HepG2 (cell line): ENCODE measurements around the gene FANCM. TPM values are rescaled to one million over a fixed set of nuclear protein-coding genes. Genes with fewer than 3 reads are reported as not detected.
A peak's percentile ranks its signal among the peaks of the same experiment; 100 is the strongest.

Experiments used
- HNRNPK ChIP-seq: fragments of 200-400 bp; formaldehyde crosslinking; IDR thresholded peaks from 2 replicates; pipeline ENCODE4 v1.6.1; 2018; ENCODE audit warnings: low read length, low read depth, moderate library complexity, mild to moderate bottlenecking; ENCODE audit not compliant: poor library complexity, severe bottlenecking
- KMT2B ChIP-seq: IDR thresholded peaks from 2 replicates; pipeline ENCODE4 v1.6.1; 2016; ENCODE audit warnings: missing genetic modification reagents, missing compliant biosample characterization
- MLLT10 ChIP-seq: sonication (generic); formaldehyde crosslinking; IDR thresholded peaks from 2 replicates; pipeline ENCODE4 v1.4.0; 2020; ENCODE audit warnings: missing genetic modification reagents
- RFXANK ChIP-seq: IDR thresholded peaks from 2 replicates; pipeline ENCODE4 v1.6.1; 2016
- SMAD9 ChIP-seq: sonication (generic); formaldehyde crosslinking; IDR thresholded peaks from 2 replicates; pipeline ENCODE4 v1.5.1; 2020; ENCODE audit warnings: mild to moderate bottlenecking, missing genetic modification reagents
- SP4 ChIP-seq: sonication (generic); formaldehyde crosslinking; IDR thresholded peaks from 2 replicates; pipeline ENCODE4 v1.8.1; 2023; ENCODE audit warnings: mild to moderate bottlenecking, missing genetic modification reagents
- ZBTB8A ChIP-seq: sonication (generic); formaldehyde crosslinking; IDR thresholded peaks from 2 replicates; pipeline ENCODE4 v1.4.0; 2020; ENCODE audit warnings: mild to moderate bottlenecking, low read depth, missing genetic modification reagents, borderline replicate concordance
- ZC3H13 ChIP-seq: sonication (generic); formaldehyde crosslinking; IDR thresholded peaks from 2 replicates; pipeline ENCODE4 v1.8.1; 2023; ENCODE audit warnings: mild to moderate bottlenecking, missing genetic modification reagents, moderate library complexity
- ZC3H4 ChIP-seq: sonication (generic); formaldehyde crosslinking; IDR thresholded peaks from 2 replicates; pipeline ENCODE4 v1.4.0; 2020; ENCODE audit warnings: missing genetic modification reagents, borderline replicate concordance
- ZFP36L2 ChIP-seq: sonication (generic); formaldehyde crosslinking; IDR thresholded peaks from 2 replicates; pipeline ENCODE4 v1.4.0; 2020; ENCODE audit warnings: missing genetic modification reagents
- ZNF282 ChIP-seq: fragments of 450-650 bp; IDR thresholded peaks from 2 replicates; pipeline ENCODE4 v1.6.1; 2018; ENCODE audit not compliant: partially characterized antibody
- polyA plus RNA-seq, 8 experiments: library from polyadenylated mRNA; depleted of rRNA in 3 of 8; stranded (reverse) in 7 of 8; unstranded in 1 of 8; fragments of >200 nt; fragmentation: Illumina TruSeq in 4 of 8; extraction: Trizol in 4 of 8; gene quantifications; 2 replicates each; pipeline versions ENCODE4 v1.2.1 to v1.2.3, GENCODE V29; 2011 to 2016; ENCODE audit warnings: low read depth in 4 of 8, missing spikeins in 1 of 8, mixed read lengths in 1 of 8; ENCODE audit not compliant: insufficient read depth in 1 of 8
- total RNA-seq, 5 experiments: library from RNA; depleted of rRNA; stranded (reverse); fragments of >200 nt; fragmentation: Illumina TruSeq; extraction: Trizol; gene quantifications; 2 replicates each; pipeline ENCODE4 v1.2.3, GENCODE V29; 2016; ENCODE audit warnings: low read depth in 1 of 5
- TF ChIP-seq, protein P1 (sequence below): sonication (generic); formaldehyde crosslinking; IDR thresholded peaks from 2 replicates; pipeline ENCODE4 v1.4.0; 2020; ENCODE audit warnings: mild to moderate bottlenecking, missing genetic modification reagents
- TF ChIP-seq, protein P2 (sequence below): sonication (generic); formaldehyde crosslinking; IDR thresholded peaks from 2 replicates; pipeline ENCODE4 v1.4.0; 2020; ENCODE audit warnings: missing genetic modification reagents
- TF ChIP-seq, protein P3 (sequence below): sonication (generic); formaldehyde crosslinking; IDR thresholded peaks from 2 replicates; pipeline ENCODE4 v1.8.0; 2022; ENCODE audit warnings: mild to moderate bottlenecking, missing genetic modification reagents
- TF ChIP-seq, protein P4 (sequence below): sonication (generic); formaldehyde crosslinking; IDR thresholded peaks from 2 replicates; pipeline ENCODE4 v1.5.1; 2020; ENCODE audit warnings: missing genetic modification reagents, mild to moderate bottlenecking, borderline replicate concordance
- TF ChIP-seq, protein P5 (sequence below): sonication (generic); formaldehyde crosslinking; IDR thresholded peaks from 2 replicates; pipeline ENCODE4 v1.5.1; 2020; ENCODE audit warnings: missing genetic modification reagents, mild to moderate bottlenecking, borderline replicate concordance

Gene FANCM
- total and polyA plus RNA-seq, 2 of the 13 experiments (the other 11 are each of a cell fraction or from before 2014, with no cell fraction given) = 2.6 to 10.4 TPM

DNA sequence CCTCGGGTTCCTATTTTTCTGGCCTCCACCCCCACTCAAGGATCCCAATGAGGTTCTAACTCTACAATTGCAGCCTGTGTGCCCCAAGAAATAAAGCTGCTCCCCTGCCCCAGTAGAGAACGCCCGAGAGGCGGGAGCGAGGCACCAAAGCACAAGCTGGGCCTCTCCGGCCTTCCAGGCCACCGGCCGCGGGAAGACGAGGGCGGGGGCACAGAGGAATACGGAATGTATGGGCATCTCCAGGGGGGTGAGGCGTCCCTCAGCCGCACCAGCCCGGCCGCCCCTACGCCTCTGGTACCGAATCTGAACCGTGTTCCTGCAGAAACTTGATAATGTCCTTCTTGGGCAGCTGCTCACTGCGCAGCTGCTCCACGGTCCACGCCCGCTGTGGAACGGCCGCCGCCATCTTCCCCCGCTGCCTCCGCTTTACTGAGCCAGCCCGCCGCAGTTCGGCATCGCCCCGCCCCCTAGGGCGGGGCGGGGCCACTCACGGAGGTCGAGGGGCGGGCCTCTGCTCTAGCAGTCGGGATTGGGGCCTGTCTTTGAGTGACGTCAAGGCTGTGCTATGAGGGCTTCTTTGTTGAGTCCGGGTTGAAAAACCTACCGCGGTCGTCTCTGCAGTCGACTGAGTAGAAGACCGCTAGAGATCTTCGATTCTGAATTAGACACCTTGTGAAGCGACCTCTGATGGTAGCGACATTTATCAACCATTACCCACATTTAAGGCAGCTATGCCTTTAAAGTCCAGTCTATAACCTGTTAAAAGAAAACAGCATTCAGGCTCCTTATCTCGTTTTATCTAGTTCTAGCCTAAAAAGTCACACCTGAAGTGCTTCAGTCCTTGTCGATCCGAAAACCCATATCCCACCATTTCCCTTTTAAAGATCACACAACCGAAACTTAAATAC lies 1.4 kb upstream of the FANCM start, which contains the start of gene FKBP3 (continued):
- TF ChIP-seq, protein P1, sequence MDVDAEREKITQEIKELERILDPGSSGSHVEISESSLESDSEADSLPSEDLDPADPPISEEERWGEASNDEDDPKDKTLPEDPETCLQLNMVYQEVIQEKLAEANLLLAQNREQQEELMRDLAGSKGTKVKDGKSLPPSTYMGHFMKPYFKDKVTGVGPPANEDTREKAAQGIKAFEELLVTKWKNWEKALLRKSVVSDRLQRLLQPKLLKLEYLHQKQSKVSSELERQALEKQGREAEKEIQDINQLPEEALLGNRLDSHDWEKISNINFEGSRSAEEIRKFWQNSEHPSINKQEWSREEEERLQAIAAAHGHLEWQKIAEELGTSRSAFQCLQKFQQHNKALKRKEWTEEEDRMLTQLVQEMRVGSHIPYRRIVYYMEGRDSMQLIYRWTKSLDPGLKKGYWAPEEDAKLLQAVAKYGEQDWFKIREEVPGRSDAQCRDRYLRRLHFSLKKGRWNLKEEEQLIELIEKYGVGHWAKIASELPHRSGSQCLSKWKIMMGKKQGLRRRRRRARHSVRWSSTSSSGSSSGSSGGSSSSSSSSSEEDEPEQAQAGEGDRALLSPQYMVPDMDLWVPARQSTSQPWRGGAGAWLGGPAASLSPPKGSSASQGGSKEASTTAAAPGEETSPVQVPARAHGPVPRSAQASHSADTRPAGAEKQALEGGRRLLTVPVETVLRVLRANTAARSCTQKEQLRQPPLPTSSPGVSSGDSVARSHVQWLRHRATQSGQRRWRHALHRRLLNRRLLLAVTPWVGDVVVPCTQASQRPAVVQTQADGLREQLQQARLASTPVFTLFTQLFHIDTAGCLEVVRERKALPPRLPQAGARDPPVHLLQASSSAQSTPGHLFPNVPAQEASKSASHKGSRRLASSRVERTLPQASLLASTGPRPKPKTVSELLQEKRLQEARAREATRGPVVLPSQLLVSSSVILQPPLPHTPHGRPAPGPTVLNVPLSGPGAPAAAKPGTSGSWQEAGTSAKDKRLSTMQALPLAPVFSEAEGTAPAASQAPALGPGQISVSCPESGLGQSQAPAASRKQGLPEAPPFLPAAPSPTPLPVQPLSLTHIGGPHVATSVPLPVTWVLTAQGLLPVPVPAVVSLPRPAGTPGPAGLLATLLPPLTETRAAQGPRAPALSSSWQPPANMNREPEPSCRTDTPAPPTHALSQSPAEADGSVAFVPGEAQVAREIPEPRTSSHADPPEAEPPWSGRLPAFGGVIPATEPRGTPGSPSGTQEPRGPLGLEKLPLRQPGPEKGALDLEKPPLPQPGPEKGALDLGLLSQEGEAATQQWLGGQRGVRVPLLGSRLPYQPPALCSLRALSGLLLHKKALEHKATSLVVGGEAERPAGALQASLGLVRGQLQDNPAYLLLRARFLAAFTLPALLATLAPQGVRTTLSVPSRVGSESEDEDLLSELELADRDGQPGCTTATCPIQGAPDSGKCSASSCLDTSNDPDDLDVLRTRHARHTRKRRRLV = no peak; the same call in 1 of the 2 replicates
- TF ChIP-seq KMT2B (peak; percentile 68), MLLT10 (CRISPR knock-in tag) (no peak), SP4 (CRISPR knock-in tag) (peak; percentile 82), ZFP36L2 (CRISPR knock-in tag) (no peak), ZC3H4 (CRISPR knock-in tag) (no peak), HNRNPK (peak; percentile 21), ZNF282 (no peak), RFXANK (CRISPR knock-in tag) (no peak), ZC3H13 (CRISPR knock-in tag) (no peak), ZBTB8A (no peak), SMAD9 (CRISPR knock-in tag) (no peak)
- TF ChIP-seq, protein P2, sequence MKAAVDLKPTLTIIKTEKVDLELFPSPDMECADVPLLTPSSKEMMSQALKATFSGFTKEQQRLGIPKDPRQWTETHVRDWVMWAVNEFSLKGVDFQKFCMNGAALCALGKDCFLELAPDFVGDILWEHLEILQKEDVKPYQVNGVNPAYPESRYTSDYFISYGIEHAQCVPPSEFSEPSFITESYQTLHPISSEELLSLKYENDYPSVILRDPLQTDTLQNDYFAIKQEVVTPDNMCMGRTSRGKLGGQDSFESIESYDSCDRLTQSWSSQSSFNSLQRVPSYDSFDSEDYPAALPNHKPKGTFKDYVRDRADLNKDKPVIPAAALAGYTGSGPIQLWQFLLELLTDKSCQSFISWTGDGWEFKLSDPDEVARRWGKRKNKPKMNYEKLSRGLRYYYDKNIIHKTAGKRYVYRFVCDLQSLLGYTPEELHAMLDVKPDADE = no peak
- TF ChIP-seq, protein P3, sequence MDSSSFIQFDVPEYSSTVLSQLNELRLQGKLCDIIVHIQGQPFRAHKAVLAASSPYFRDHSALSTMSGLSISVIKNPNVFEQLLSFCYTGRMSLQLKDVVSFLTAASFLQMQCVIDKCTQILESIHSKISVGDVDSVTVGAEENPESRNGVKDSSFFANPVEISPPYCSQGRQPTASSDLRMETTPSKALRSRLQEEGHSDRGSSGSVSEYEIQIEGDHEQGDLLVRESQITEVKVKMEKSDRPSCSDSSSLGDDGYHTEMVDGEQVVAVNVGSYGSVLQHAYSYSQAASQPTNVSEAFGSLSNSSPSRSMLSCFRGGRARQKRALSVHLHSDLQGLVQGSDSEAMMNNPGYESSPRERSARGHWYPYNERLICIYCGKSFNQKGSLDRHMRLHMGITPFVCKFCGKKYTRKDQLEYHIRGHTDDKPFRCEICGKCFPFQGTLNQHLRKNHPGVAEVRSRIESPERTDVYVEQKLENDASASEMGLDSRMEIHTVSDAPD (CRISPR knock-in tag) = no peak
- TF ChIP-seq, protein P4, sequence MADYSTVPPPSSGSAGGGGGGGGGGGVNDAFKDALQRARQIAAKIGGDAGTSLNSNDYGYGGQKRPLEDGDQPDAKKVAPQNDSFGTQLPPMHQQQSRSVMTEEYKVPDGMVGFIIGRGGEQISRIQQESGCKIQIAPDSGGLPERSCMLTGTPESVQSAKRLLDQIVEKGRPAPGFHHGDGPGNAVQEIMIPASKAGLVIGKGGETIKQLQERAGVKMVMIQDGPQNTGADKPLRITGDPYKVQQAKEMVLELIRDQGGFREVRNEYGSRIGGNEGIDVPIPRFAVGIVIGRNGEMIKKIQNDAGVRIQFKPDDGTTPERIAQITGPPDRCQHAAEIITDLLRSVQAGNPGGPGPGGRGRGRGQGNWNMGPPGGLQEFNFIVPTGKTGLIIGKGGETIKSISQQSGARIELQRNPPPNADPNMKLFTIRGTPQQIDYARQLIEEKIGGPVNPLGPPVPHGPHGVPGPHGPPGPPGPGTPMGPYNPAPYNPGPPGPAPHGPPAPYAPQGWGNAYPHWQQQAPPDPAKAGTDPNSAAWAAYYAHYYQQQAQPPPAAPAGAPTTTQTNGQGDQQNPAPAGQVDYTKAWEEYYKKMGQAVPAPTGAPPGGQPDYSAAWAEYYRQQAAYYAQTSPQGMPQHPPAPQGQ (CRISPR knock-in tag) = no peak
- TF ChIP-seq, protein P5, sequence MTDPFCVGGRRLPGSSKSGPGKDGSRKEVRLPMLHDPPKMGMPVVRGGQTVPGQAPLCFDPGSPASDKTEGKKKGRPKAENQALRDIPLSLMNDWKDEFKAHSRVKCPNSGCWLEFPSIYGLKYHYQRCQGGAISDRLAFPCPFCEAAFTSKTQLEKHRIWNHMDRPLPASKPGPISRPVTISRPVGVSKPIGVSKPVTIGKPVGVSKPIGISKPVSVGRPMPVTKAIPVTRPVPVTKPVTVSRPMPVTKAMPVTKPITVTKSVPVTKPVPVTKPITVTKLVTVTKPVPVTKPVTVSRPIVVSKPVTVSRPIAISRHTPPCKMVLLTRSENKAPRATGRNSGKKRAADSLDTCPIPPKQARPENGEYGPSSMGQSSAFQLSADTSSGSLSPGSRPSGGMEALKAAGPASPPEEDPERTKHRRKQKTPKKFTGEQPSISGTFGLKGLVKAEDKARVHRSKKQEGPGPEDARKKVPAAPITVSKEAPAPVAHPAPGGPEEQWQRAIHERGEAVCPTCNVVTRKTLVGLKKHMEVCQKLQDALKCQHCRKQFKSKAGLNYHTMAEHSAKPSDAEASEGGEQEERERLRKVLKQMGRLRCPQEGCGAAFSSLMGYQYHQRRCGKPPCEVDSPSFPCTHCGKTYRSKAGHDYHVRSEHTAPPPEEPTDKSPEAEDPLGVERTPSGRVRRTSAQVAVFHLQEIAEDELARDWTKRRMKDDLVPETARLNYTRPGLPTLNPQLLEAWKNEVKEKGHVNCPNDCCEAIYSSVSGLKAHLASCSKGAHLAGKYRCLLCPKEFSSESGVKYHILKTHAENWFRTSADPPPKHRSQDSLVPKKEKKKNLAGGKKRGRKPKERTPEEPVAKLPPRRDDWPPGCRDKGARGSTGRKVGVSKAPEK (CRISPR knock-in tag) = no peak
